Loucy (cell line): ENCODE data around the gene DSG2.

Experiments
- H2AFZ ChIP-seq: fragments of 200-600 bp; sonication (generic); 2 replicates; pipeline ENCODE4 v1.6.0; 2016; ENCODE audit warnings: antibody characterized with exemption, mild to moderate bottlenecking, low read length, moderate library complexity
- H3F3A ChIP-seq: fragments of 200-600 bp; 2 replicates; pipeline ENCODE4 v1.6.0; 2016; ENCODE audit warnings: antibody characterized with exemption, low read depth, mild to moderate bottlenecking
- H3K27me3 ChIP-seq: fragments of 200-600 bp; sonication (generic); 2 replicates; pipeline ENCODE4 v1.6.1; 2014; ENCODE audit warnings: low read length, mild to moderate bottlenecking; ENCODE audit not compliant: insufficient read depth, poor library complexity, severe bottlenecking
- H3K36me3 ChIP-seq: fragments of 200-600 bp; sonication (generic); 2 replicates; pipeline ENCODE4 v1.6.1; 2016; ENCODE audit warnings: low read length; ENCODE audit not compliant: insufficient read depth
- H3K4me1 ChIP-seq: fragments of 200-600 bp; sonication (generic); 2 replicates; pipeline ENCODE4 v1.5.1; 2014; ENCODE audit warnings: low read length, mild to moderate bottlenecking; ENCODE audit not compliant: insufficient read depth, poor library complexity, severe bottlenecking
- H3K4me2 ChIP-seq: fragments of 200-600 bp; sonication (generic); 2 replicates; pipeline ENCODE4 v1.6.0; 2014; ENCODE audit warnings: antibody characterized with exemption, low read length, low read depth, mild to moderate bottlenecking; ENCODE audit not compliant: poor library complexity, severe bottlenecking
- H3K4me3 ChIP-seq: fragments of 200-600 bp; sonication (generic); 2 replicates; pipeline ENCODE4 v1.5.1; 2014; ENCODE audit warnings: low read length, mild to moderate bottlenecking, mixed read lengths; ENCODE audit not compliant: poor library complexity, severe bottlenecking
- H3K79me2 ChIP-seq: fragments of 200-600 bp; sonication (generic); 2 replicates; pipeline ENCODE4 v1.6.1; 2014; ENCODE audit warnings: low read length; ENCODE audit not compliant: insufficient read depth
- H3K9ac ChIP-seq: fragments of 200-600 bp; sonication (generic); 2 replicates; pipeline ENCODE4 v1.6.0; 2014; ENCODE audit warnings: mild to moderate bottlenecking, low read depth, low read length, moderate library complexity; ENCODE audit not compliant: poor library complexity, severe bottlenecking
- H3K9me2 ChIP-seq: fragments of 200-600 bp; sonication (generic); replicated peaks from 2 replicates; pipeline ENCODE4 v1.6.1; 2016; ENCODE audit warnings: low read depth, low read length, mixed read lengths
- H3K9me3 ChIP-seq: fragments of 200-600 bp; sonication (generic); 2 replicates; pipeline ENCODE4 v1.6.1; 2014; ENCODE audit warnings: mild to moderate bottlenecking, antibody characterized with exemption, low read length, low read depth; ENCODE audit not compliant: insufficient read depth
- H4K20me1 ChIP-seq: fragments of 200-600 bp; sonication (generic); 2 replicates; pipeline ENCODE4 v1.6.0; 2014; ENCODE audit warnings: antibody characterized with exemption, low read length, mild to moderate bottlenecking; ENCODE audit not compliant: insufficient read depth, poor library complexity, severe bottlenecking
- EZH2phosphoT487 ChIP-seq: fragments of 200-600 bp; IDR thresholded peaks from 2 replicates; pipeline ENCODE4 v1.6.1; 2018; ENCODE audit warnings: antibody characterized with exemption, mild to moderate bottlenecking, moderate library complexity, borderline replicate concordance
- TF ChIP-seq, protein P1 (sequence below): fragments of 200-600 bp; sonication (generic); conservative IDR thresholded peaks from 2 replicates; pipeline ENCODE4 v1.5.1; 2014; ENCODE audit warnings: mild to moderate bottlenecking, antibody characterized with exemption, low read length

DSG2 gene

DNA sequence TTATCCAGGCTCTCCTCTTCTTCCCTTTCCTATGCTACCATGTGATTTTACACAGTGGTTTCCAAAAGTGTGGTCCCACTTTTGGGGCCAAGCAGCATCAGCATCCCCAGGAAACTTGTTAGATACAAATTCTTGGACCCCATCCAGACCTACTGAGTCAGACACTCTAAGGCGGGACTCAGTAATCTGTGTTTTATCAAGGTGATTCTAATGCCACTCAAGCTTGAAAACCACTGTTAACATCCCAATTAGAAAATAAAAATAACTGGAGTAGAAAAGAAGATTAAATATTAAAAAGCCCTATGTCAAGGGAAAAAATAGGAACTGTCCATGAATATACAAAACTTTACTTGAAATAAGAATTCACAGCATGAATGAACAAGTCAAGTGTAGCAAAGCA is 10.8 kb downstream of the DSG2 start:
- H4K20me1 ChIP-seq, result no peaks in the 10 kb centered on the region
- no peaks in the 10 kb centered on the region for H3K4me1 ChIP-seq
- H3K9me3 ChIP-seq, result no peaks in the 10 kb centered on the region
- no peak overlapping the region for H3K4me3 ChIP-seq
- H3K9me2 ChIP-seq, result no peaks in the 10 kb centered on the region
- H3K27me3 ChIP-seq, result no peaks in the 10 kb centered on the region
- TF ChIP-seq, protein P1, sequence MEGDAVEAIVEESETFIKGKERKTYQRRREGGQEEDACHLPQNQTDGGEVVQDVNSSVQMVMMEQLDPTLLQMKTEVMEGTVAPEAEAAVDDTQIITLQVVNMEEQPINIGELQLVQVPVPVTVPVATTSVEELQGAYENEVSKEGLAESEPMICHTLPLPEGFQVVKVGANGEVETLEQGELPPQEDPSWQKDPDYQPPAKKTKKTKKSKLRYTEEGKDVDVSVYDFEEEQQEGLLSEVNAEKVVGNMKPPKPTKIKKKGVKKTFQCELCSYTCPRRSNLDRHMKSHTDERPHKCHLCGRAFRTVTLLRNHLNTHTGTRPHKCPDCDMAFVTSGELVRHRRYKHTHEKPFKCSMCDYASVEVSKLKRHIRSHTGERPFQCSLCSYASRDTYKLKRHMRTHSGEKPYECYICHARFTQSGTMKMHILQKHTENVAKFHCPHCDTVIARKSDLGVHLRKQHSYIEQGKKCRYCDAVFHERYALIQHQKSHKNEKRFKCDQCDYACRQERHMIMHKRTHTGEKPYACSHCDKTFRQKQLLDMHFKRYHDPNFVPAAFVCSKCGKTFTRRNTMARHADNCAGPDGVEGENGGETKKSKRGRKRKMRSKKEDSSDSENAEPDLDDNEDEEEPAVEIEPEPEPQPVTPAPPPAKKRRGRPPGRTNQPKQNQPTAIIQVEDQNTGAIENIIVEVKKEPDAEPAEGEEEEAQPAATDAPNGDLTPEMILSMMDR, result no peak
- no peak for TF ChIP-seq EZH2phosphoT487
- H3K79me2 ChIP-seq, result no peaks in the 10 kb centered on the region
- H2AFZ ChIP-seq, result no peak overlapping the region
- no peaks in the 10 kb centered on the region for H3K36me3 ChIP-seq
- H3K9ac ChIP-seq, result no peak overlapping the region
- no peaks in the 10 kb centered on the region for H3F3A ChIP-seq
- H3K4me2 ChIP-seq, result no peak overlapping the region

DNA sequence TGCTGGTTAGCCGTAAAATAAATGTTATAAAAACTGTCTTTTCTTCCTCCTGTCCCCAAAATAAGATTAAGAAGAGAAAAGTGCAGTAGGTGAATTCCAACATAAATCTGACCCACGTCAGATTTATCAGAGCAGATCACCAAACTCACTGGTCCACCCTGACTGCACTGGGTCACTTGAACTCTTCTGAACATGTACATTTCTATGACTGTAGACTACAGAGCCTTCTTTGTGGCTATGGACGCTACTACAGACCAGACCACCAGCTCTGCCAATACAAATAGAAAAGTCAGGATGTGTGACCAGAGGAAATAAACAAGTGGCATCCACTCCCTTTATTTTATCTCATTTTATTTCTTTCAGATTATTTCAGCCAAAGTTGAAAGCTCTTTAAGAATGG is 11.6 kb downstream of the DSG2 start:
- Histone ChIP-seq H3K4me1 (no peaks in the 10 kb centered on the region), H3F3A (no peaks in the 10 kb centered on the region), H3K4me3 (no peak overlapping the region), H3K36me3 (no peaks in the 10 kb centered on the region), H4K20me1 (no peaks in the 10 kb centered on the region), H3K9ac (no peak overlapping the region), H3K27me3 (no peaks in the 10 kb centered on the region), H2AFZ (no peak overlapping the region), H3K79me2 (no peaks in the 10 kb centered on the region), H3K4me2 (no peak overlapping the region), H3K9me2 (no peaks in the 10 kb centered on the region), H3K9me3 (no peaks in the 10 kb centered on the region)
- TF ChIP-seq, protein P1, result no peak
- TF ChIP-seq EZH2phosphoT487, result no peak

DNA sequence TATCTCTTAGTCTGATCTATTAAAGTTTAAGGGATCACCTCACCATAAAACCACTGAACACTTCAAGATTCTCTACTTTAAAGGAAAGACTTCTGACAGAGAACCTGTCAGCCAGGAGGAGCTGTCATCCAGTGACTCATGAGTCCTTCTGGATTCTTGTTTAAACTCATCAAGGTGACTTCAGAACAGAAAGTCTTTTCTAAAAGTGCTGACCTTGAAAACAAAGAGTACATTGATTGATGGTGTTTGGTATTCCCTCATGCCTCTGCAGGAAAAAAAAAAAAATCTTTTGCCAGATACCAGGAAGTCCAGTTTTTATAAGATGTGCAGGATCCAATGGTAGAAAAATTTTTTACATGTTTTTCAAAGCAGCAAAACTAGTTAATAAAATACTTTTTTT is 12.3 kb downstream of the DSG2 start:
- TF ChIP-seq, protein P1, result no peak
- no peak for TF ChIP-seq EZH2phosphoT487
- H3F3A ChIP-seq, result no peaks in the 10 kb centered on the region
- no peaks in the 10 kb centered on the region for H3K9me2 ChIP-seq
- no peak overlapping the region for H2AFZ ChIP-seq
- no peaks in the 10 kb centered on the region for H3K4me1 ChIP-seq
- no peaks in the 10 kb centered on the region for H3K27me3 ChIP-seq
- no peak overlapping the region for H3K4me2 ChIP-seq
- no peak overlapping the region for H3K9ac ChIP-seq
- H3K9me3 ChIP-seq, result no peaks in the 10 kb centered on the region
- H4K20me1 ChIP-seq, result no peaks in the 10 kb centered on the region
- no peaks in the 10 kb centered on the region for H3K79me2 ChIP-seq
- no peaks in the 10 kb centered on the region for H3K36me3 ChIP-seq
- no peak overlapping the region for H3K4me3 ChIP-seq
